GM12878 (cell line): ENCODE results near the gene LSM3.
A peak's percentile ranks its signal among the peaks of the same experiment; 100 is the strongest.

Experiments used
- CREB1 ChIP-seq: IDR thresholded peaks from 2 replicates; pipeline ENCODE4 v1.6.1; 2012; ENCODE audit warnings: low read depth, mild to moderate bottlenecking, inconsistent platforms
- CREM ChIP-seq: IDR thresholded peaks from 2 replicates; pipeline ENCODE4 v1.6.1; 2014; ENCODE audit warnings: antibody characterized with exemption, low read depth
- SMC3 ChIP-seq: IDR thresholded peaks from 2 replicates; pipeline ENCODE4 v1.6.1; 2011; ENCODE audit warnings: low read length, improper control_type of control experiment, borderline replicate concordance
- TF ChIP-seq, protein P1 (sequence below), 3 experiments: IDR thresholded peaks in 2 of 3; conservative IDR thresholded peaks in 1 of 3; 2 replicates each; pipeline ENCODE4 v1.5.1; 2011; ENCODE audit warnings: low read depth in 3 of 3, low read length in 3 of 3, mild to moderate bottlenecking in 3 of 3, control low read depth in 2 of 3, moderate library complexity in 2 of 3, inconsistent platforms in 1 of 3, mixed read lengths in 1 of 3; ENCODE audit not compliant: control insufficient read depth in 2 of 3, insufficient read depth in 1 of 3; ENCODE audit errors: extremely low read depth in 1 of 3

DNA sequence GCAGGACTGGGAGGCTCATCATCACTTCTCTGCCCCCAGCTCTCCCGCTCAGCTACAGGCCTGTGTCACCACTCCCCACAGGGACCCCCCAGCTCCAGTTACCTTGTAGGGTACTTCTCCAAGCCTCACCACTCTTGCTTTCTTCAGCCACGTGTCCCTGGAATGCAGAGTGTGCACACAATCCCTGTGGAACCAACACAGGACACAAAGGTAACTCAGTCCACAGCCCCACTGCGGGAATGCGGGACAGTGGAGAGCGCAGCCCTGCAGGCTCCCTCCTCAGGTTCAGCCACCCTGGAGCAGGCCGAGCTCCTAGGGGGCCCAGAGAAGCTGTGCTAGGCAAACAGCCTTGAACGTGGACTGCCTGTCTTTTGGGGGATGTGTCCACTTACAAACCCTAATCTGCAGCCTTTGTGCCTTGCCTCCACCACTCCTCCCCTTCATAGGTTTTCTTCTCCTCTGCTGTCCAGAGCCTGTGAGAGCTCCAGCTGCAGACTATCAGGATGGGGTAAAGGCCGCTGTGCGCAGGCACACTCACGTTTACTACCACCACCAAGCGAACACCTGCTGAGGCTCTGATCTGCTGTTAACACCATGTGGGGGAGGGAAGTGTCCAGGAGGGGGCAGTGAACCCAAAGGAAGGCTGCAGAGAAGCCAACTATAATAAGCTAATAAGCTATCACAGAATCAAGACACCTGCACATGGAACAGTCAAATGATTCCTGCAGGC lies 26.2 kb upstream of the LSM3 start:
- TF ChIP-seq SMC3 (no peak), CREB1 (no peak), CREM (no peak)
- TF ChIP-seq, protein P1, sequence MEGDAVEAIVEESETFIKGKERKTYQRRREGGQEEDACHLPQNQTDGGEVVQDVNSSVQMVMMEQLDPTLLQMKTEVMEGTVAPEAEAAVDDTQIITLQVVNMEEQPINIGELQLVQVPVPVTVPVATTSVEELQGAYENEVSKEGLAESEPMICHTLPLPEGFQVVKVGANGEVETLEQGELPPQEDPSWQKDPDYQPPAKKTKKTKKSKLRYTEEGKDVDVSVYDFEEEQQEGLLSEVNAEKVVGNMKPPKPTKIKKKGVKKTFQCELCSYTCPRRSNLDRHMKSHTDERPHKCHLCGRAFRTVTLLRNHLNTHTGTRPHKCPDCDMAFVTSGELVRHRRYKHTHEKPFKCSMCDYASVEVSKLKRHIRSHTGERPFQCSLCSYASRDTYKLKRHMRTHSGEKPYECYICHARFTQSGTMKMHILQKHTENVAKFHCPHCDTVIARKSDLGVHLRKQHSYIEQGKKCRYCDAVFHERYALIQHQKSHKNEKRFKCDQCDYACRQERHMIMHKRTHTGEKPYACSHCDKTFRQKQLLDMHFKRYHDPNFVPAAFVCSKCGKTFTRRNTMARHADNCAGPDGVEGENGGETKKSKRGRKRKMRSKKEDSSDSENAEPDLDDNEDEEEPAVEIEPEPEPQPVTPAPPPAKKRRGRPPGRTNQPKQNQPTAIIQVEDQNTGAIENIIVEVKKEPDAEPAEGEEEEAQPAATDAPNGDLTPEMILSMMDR (IDR thresholded peaks at IDR 0.05 in 2 of 3, conservative IDR thresholded peaks at IDR 0.05 in 1 of 3; ENCODE audit: control insufficient read depth in 2 of 3, extremely low read depth in 1 of 3, insufficient read depth in 1 of 3, low read depth in 3 of 3, low read length in 3 of 3), result peak in 2 of 3 experiments; percentile 19 to 28; a peak in 3 of 6 replicates
